ENCODE measurements around the gene SPOCD1.

DNA sequence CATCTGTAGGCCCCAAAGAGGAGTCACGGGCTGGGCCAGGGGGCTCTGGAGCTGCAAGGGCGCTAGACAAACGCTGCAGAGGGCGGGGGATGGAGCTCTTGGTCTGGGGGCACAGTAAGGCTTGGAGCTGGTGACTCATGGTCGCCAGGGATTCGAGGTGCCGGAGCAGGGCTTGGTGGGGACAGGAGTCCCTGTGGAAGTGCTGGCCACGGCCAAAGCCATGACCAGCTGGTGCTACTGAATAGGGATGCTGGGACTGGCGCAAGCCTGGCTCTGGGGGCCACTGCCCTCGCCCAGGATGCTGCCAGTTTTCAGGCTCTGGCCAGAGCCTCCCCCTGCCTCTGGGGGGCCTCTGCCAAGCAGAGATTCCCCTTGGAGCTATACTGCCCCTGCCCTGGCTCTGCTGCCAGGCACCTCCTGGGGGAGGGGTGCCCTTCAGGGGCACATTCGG, 25.2 kb downstream of the SPOCD1 start:
- TF ChIP-seq MAFK (IDR thresholded peaks at IDR 0.05; ENCODE audit: partially characterized antibody) (no peak), SREBF2 (IDR thresholded peaks at IDR 0.05) (no peak), KDM1A (IDR thresholded peaks at IDR 0.05; ENCODE audit: low read depth) (no peak), POLR2A (IDR thresholded peaks at IDR 0.05; ENCODE audit: low read length) (no peak), CTCF (IDR thresholded peaks at IDR 0.05) (no peak)
- TF ChIP-seq, protein P1, sequence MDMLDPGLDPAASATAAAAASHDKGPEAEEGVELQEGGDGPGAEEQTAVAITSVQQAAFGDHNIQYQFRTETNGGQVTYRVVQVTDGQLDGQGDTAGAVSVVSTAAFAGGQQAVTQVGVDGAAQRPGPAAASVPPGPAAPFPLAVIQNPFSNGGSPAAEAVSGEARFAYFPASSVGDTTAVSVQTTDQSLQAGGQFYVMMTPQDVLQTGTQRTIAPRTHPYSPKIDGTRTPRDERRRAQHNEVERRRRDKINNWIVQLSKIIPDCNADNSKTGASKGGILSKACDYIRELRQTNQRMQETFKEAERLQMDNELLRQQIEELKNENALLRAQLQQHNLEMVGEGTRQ (IDR thresholded peaks at IDR 0.05) = no peak
